Endometrium (tissue), 2 donors: ENCODE data around the gene CNBD2.
"Not testable (repeated sequence)": the region's sequence is repeated elsewhere in the genome, so short reads cannot be mapped to it uniquely, and the experiment has no call there.

Experiments used
- FAIRE-seq: peaks from 2 replicates; lab custom pipeline; 2012; peaks lifted over from hg19 to GRCh38; lab: Jason Lieb, UNC
- donor health status: control.
- donor health status: control.

Gene CNBD2

DNA sequence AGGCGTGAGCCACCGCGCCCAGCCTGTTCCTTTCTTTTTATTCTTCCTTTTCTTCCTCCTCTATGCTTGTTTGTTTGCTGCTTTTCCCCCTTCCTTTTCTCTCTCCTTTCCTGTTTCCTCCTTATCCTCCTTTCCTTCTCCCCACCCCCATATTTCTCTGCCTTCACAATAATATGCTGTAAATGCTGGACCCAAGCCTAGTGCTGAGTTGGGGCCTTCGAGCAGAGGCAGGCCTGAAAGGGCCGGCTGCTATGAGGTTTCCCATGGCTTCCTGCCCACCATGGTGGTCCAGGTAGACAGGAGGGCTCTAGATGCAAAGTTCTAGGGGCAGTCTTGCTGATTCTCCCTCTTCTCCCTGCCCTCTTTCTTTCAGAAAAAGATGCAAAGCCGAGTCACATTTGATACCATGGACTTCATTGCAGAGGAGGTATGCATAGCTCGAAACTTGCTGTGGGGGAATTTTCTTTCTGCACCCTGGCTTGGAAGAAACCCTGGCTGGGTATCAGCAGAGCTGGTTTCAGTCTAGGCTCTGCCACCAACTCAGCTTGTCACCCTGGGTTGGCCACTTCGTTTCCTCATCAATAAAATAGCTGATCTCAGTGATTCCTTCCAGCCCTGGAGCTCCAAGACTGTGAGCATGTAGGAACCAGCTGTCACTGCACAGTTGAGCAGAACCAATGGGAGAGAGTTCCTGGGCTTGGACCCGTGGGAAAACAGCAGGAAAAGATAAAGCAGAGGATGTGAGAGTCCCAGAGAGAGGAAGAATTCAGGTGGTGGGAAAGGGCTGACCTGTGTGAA lies 7.4 kb downstream of the CNBD2 start:
- no peak for FAIRE-seq

GRCh38 chr20:35978041-35978513 lies 9.7 kb downstream of the CNBD2 start:
- FAIRE-seq: no peak

DNA sequence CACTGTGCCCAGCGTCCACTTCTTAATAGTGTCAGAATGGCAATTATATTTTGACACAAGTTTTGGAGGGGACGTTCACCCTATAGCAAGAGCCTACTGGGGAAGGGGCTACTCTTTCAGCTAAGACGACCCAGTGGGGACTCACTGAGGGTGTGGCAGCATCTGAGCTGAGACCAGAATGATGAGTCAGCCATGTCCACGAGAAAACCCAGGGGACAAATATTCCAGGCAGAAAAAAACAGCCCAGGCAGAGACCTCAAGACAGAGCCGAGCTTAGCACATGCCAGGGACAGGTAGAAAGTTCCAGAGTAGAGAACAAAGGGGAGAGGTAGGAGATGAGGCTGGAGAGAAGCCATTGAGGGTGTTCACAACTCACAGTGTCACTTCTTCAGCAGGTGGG lies 11.2 kb downstream of the CNBD2 start:
- no peak for FAIRE-seq

DNA sequence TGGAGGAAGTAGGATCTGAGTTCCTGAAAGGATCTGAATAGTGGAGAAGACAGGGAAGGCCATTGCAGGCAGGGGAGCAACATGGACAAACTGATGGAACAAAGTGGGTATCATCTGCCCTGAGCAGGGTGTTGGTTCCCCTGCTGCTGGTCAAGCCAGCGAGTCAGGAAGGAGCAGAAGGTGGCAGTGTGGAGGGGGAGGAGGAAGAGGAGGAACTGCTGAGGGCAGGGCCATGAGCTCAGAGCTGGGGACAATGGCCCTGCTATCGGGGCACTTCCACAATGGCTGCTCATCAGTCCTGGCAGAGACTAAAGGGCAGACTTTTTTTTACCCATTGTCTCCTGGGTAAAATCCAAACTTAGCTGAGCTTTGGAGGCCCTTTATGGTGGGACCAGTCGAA lies 13.6 kb downstream of the CNBD2 start:
- no peak for FAIRE-seq

- FAIRE-seq: no peak
These were observed 16.0 kb downstream of the CNBD2 start for GRCh38 chr20:35984382-35984781.

GRCh38 chr20:35985806-35986205 lies 17.4 kb downstream of the CNBD2 start:
- no peak for FAIRE-seq

- FAIRE-seq: no peak
These were observed 20.6 kb downstream of the CNBD2 start for GRCh38 chr20:35988910-35989463.

DNA sequence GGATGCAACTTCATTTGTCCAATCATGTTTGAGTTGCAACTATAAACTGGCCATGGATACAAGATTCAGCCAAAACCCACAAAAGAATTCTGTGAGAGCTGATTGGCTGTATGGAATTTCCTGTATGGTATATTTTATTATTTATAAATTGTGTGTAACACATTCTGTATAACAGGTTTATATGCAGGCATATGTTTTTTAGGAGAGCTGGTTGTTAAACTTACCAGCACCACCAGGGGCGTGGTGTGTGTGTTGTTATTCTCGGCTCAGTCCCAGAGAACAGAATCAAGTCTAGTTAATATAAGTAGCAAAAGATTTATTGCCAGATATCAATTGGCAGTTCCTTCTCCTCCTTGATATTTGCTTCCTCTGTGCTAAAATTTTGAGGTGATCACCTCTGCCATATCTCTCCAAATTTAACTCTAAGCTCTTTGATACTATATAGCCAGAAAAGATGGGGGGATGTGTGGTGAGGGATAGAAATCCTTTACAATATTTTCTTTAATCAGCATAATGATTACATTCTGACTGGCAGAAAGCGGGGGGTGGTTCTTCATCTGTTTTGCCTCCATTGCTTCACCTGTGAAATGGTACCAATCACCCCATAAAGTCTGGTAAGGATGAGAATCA lies 22.9 kb downstream of the CNBD2 start:
- FAIRE-seq: no peak

DNA sequence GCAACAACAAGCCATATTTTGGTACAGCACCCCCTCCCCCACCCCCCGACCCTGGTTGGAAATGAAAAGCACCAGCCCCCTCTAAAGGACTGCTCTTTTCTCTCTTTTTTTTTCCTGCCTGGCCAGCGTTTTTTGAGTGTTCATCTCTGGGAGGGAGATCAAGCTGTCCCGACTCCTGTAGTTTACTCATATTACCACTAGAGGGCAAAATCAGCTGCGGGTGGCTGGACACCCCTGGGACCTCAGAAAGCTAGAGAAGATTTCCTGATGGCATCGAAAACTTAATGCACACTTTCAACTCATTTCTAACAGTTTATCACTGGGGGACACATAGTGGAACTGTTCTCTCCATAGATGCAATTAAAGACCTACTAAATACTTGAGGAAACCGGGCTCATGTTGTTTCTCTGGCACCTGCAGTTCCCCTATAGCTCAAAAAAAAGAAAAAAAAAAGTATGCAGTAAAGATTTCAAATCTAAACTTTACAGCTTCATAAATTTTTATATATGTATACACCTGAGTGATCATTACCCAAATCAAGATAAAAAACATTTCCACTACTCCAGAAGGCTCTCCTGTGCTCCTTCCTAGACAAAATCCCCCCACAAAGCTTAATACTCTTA lies 24.4 kb downstream of the CNBD2 start:
- no peak for FAIRE-seq

GRCh38 chr20:35994994-35995453 lies 26.6 kb downstream of the CNBD2 start:
- no peak for FAIRE-seq

GRCh38 chr20:35996492-35996891 lies 28.1 kb downstream of the CNBD2 start:
- not testable (repeated sequence) for FAIRE-seq

GRCh38 chr20:36001331-36001730 lies 32.9 kb downstream of the CNBD2 start:
- not testable (repeated sequence) for FAIRE-seq

DNA sequence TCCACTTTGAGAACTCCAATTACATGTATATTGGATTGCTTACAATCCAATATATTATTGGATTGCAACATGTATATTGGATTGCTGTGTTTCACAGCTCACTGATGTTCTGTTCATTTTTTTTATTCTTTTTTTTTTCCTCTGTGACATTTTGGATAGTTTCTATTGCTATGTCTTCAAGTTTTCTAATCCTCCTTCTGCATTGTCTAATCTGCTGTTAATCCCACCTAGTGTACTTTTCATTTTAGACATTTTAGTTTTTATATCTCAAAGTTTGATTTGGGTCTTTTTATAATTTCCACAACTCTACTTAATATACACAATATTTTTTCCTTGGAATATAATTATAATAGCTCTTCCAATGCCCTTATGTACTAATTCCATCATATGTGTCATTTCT lies 34.5 kb downstream of the CNBD2 start:
- no peak for FAIRE-seq

DNA sequence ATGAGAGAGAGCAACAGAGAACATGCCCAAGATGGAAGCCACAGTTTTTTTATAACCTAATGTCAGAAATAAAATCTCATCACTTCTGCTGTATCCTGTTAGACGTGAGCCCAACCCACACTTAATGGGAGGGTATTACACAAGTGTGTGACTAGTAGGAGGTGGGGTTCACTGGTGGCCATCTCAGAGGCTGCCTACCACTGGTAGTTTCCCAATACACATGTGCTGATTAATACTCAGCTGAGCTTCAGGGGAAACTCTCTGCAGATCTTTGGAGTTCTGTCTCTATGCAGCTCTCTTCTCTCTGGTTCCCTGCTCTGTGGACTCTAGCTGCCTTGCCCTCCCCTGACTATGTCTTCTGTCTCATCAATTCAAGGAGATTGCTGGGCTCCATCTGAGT lies 35.7 kb downstream of the CNBD2 start:
- FAIRE-seq: no peak

- FAIRE-seq: no peak
These were observed 40.2 kb downstream of the CNBD2 start for GRCh38 chr20:36008461-36009035.

DNA sequence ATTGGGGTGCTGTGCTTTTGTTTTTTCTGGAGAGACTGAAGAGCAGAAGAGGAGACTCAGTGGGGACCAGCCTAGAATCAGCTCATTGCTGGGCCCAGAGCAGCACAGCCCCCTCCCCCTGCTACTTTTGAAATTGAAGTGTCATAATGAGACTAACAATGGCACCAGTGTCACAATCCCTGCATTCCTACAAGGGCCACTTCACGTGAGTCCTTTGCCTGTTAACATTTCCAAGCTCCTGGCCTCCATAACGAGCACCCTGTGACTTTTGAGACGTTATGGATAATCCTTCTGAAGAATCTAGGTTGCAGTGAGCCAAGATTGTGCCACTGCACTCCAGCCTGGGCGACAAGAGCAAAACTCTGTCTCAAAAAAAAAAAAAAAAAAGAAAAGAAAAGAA lies 41.7 kb downstream of the CNBD2 start:
- no peak for FAIRE-seq

GRCh38 chr20:36010825-36011224 lies 42.4 kb downstream of the CNBD2 start:
- FAIRE-seq: no peak

GRCh38 chr20:36015806-36016403 lies 47.5 kb downstream of the CNBD2 start:
- no peak for FAIRE-seq

DNA sequence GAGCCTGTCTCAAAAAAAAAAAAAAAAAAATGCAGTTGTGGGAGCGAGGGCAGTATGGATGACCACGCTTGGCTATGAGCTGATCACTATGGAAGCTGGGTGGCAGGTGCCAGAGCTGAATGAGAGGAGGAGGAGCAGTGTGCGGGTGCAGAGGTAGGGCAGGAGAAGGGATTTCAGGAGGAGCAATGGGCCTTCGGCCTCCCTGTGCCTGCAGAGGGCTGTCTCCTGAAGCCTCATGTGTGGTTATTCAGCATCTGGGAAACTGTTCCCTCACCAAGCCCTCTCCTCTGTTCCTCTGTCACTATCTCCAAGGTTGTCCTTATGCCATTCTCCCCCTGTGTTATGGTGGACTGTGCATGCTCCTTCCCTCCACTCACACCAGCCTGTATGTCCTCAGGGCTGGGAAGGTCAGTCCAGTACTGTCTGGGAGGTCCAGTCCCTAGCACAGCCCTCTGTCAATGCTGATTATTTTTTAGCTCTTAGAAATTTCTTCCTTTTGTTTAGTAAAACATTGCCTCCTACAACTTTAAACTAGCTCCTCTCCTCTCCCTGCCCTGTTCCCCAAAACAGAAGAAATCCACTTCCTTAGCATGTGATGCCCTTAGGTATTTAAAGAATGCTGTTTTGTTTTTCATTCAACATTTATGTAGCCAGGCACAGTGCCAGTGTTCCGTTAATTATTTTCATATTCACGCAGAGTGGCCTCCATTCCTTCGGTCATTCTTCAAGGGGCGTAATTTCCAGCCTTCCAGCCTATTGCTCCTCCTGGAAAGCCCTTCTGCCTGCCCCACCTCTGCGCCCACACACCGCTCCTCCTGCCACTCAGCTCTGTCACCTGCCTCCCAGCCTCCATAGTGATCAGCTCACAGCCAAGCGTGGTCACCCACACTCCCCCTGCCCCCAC lies 48.9 kb downstream of the CNBD2 start:
- peak; percentile 99 for FAIRE-seq

DNA sequence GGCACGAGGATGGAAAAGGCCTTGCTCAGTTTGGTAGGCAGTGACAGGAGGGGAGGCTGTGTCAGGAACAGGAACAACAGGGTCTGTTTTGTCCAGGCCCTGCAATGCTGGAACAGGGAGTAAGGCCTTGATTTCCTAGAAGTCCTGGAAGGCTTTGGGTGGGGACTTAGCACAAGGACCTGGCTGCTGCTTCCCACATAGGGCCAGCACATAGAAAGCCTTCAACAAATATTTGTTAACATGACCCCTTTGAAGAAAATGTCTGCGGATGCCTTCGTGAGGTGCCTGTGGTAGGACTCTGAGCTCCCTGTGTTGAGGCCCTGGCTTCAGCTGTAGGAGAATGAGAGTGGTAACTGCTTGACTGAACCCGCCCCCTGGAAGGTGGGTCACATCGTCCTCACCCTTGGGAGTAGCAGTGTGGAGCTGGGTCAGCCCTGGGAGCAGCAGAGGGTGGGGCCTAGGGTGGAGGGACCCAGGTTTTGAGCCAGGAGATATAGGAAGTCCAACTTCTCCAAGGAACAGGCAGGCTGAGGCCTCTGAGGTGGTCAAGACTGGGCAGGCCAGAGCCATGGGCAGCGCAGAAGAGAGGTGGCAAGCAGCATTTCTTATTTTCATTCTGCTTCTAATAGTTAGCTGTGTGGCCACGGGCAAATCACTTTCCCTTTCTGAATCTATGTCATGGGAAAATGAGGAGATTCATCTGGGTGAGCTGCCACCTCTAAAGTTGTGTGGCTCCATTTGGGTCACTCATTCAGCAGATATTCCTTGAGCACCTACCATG lies 50.0 kb downstream of the CNBD2 start:
- FAIRE-seq: no peak
